ENCODE data around the gene HELZ. TPM values are rescaled to one million over a fixed set of nuclear protein-coding genes. Genes with fewer than 3 reads are reported as not detected.

HELZ gene
- total and polyA plus RNA-seq, 2 experiments from 2014 or later: 32.7 to 77.2 TPM

DNA sequence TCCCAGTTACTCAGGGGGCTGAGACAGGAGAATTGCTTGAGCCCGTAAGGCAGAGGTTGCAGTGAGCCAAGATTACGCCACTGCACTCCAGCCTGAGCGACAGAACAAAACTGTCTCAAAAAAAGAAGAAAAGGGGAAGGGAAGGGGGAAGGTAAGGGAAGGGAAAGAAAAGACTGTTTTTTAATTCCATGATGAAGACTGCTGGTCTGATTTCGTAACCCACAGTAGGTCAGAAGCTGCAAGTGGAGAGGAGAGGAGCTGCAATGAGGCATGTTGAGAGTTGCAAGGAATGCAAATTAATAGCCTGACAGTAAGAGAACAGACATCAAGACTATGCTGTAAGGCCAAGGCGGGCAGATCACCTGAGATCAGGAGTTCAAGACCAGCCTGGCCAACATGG lies 33.3 kb downstream of the HELZ start:
- Histone ChIP-seq H3K36me3 (replicated peaks; ENCODE audit: insufficient read depth, low read depth) (no peaks in the 10 kb centered on the region), H4K20me1 (ENCODE audit: insufficient read depth, poor library complexity, severe bottlenecking) (no peaks in the 10 kb centered on the region), H3K9me3 (ENCODE audit: low read depth) (no peaks in the 10 kb centered on the region), H3K27me3 (no peaks in the 10 kb centered on the region), H2AFZ (no peak overlapping the region), H3K4me1 (ENCODE audit: insufficient read depth) (peaks cover 6% of the 10 kb centered on the region), H3K27ac (peak overlapping the region; percentile 10), H3K4me3 (no peak overlapping the region), H3K79me2 (peaks cover 54% of the 10 kb centered on the region), H3K9me2 (replicated peaks; ENCODE audit: insufficient read depth) (no peaks in the 10 kb centered on the region), H3K4me2 (no peak overlapping the region)
- WGBS (ENCODE audit: low lambda C conversion rate, missing lambda C conversion rate): 89% methylated on average over 5 of the region's 5 CpGs
- TF ChIP-seq, protein P1, sequence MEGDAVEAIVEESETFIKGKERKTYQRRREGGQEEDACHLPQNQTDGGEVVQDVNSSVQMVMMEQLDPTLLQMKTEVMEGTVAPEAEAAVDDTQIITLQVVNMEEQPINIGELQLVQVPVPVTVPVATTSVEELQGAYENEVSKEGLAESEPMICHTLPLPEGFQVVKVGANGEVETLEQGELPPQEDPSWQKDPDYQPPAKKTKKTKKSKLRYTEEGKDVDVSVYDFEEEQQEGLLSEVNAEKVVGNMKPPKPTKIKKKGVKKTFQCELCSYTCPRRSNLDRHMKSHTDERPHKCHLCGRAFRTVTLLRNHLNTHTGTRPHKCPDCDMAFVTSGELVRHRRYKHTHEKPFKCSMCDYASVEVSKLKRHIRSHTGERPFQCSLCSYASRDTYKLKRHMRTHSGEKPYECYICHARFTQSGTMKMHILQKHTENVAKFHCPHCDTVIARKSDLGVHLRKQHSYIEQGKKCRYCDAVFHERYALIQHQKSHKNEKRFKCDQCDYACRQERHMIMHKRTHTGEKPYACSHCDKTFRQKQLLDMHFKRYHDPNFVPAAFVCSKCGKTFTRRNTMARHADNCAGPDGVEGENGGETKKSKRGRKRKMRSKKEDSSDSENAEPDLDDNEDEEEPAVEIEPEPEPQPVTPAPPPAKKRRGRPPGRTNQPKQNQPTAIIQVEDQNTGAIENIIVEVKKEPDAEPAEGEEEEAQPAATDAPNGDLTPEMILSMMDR (IDR thresholded peaks at IDR 0.05; ENCODE audit: poor library complexity): no peak
- TF ChIP-seq EZH2 (IDR thresholded peaks at IDR 0.05; ENCODE audit: borderline replicate concordance) (no peak), EZH2phosphoT487 (IDR thresholded peaks at IDR 0.05; ENCODE audit: low read depth, severe bottlenecking, unreplicated experiment) (no peak)
- no peak for DNase-seq (ENCODE audit: low spot score)

- no peak overlapping the region for H3K27ac ChIP-seq
- no peaks in the 10 kb centered on the region for H3K27me3 ChIP-seq
- no peak for DNase-seq (ENCODE audit: low spot score)
- H3K79me2 ChIP-seq: peaks cover 55% of the 10 kb centered on the region
- H3K9me3 ChIP-seq (ENCODE audit: low read depth): no peaks in the 10 kb centered on the region
- H3K4me3 ChIP-seq: no peak overlapping the region
- no peaks in the 10 kb centered on the region for H3K9me2 ChIP-seq (replicated peaks; ENCODE audit: insufficient read depth)
- no peaks in the 10 kb centered on the region for H3K36me3 ChIP-seq (replicated peaks; ENCODE audit: insufficient read depth, low read depth)
- TF ChIP-seq, protein P1 (IDR thresholded peaks at IDR 0.05; ENCODE audit: poor library complexity): no peak
- no peak for TF ChIP-seq EZH2phosphoT487 (IDR thresholded peaks at IDR 0.05; ENCODE audit: low read depth, severe bottlenecking, unreplicated experiment)
- TF ChIP-seq EZH2 (IDR thresholded peaks at IDR 0.05; ENCODE audit: borderline replicate concordance): no peak
- H4K20me1 ChIP-seq (ENCODE audit: insufficient read depth, poor library complexity, severe bottlenecking): peaks cover 4% of the 10 kb centered on the region
- no peak overlapping the region for H3K4me2 ChIP-seq
- no peak overlapping the region for H2AFZ ChIP-seq
- H3K4me1 ChIP-seq (ENCODE audit: insufficient read depth): peaks cover 6% of the 10 kb centered on the region
- WGBS (ENCODE audit: low lambda C conversion rate, missing lambda C conversion rate): 97% methylated on average over 2 of the region's 2 CpGs
Observed at GRCh38 chr17:67210915-67211314, 34.1 kb downstream of the HELZ start.

DNA sequence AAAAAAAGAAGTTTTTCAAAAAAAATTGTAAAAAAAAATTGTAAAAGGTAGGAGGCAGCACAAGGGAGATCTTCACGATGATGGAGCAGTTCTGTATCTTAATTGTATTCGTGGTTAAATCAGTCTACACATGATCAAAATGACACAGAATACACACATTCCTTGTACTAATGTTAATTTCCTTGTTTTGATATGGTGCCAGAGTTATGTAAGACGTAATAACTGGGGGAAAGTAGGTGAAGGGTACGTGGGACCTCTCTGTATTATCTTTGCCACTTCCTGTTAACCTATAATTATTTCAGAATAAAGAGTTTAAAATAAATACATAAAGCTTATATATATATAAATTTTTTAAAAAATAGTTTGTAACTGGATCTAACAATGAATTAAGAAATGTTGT lies 36.8 kb downstream of the HELZ start:
- Histone ChIP-seq H3K9me3 (ENCODE audit: low read depth) (no peaks in the 10 kb centered on the region), H3K36me3 (replicated peaks; ENCODE audit: insufficient read depth, low read depth) (no peaks in the 10 kb centered on the region), H3K4me2 (no peak overlapping the region), H3K4me1 (ENCODE audit: insufficient read depth) (peaks cover 4% of the 10 kb centered on the region), H3K27ac (no peak overlapping the region), H3K4me3 (no peak overlapping the region), H2AFZ (no peak overlapping the region), H3K79me2 (peaks cover 65% of the 10 kb centered on the region), H3K9me2 (replicated peaks; ENCODE audit: insufficient read depth) (no peaks in the 10 kb centered on the region), H3K27me3 (no peaks in the 10 kb centered on the region), H4K20me1 (ENCODE audit: insufficient read depth, poor library complexity, severe bottlenecking) (peaks cover 11% of the 10 kb centered on the region)
- 97% methylated on average over 4 of the region's 4 CpGs for WGBS (ENCODE audit: low lambda C conversion rate, missing lambda C conversion rate)
- no peak for DNase-seq (ENCODE audit: low spot score)
- no peak for TF ChIP-seq EZH2phosphoT487 (IDR thresholded peaks at IDR 0.05; ENCODE audit: low read depth, severe bottlenecking, unreplicated experiment)
- TF ChIP-seq EZH2 (IDR thresholded peaks at IDR 0.05; ENCODE audit: borderline replicate concordance): no peak
- TF ChIP-seq, protein P1 (IDR thresholded peaks at IDR 0.05; ENCODE audit: poor library complexity): no peak

DNA sequence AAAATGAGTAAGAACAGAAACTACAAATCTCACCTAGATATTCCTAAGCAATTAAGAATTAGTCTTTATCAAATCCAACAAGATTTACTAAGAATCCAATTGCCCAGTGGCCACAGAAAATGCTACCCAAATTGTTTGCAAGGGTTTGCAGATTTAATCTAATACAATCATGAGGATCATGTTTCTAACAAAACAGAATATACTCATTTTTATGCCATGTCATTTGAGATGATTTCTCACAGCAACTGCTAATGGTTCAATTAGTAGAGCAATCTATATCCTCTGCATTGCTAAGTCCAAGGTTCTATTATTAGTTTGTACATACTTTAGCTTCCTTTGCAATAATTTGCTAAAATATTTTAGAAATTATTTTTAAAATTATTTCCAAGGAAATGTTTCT lies 41.2 kb downstream of the HELZ start:
- Histone ChIP-seq H3K4me3 (no peak overlapping the region), H3K27me3 (no peaks in the 10 kb centered on the region), H3K27ac (no peak overlapping the region), H3K9me3 (ENCODE audit: low read depth) (no peaks in the 10 kb centered on the region), H4K20me1 (ENCODE audit: insufficient read depth, poor library complexity, severe bottlenecking) (peaks cover 11% of the 10 kb centered on the region), H3K4me1 (ENCODE audit: insufficient read depth) (no peaks in the 10 kb centered on the region), H3K4me2 (no peak overlapping the region), H3K9me2 (replicated peaks; ENCODE audit: insufficient read depth) (no peaks in the 10 kb centered on the region), H3K79me2 (peaks cover 60% of the 10 kb centered on the region), H3K36me3 (replicated peaks; ENCODE audit: insufficient read depth, low read depth) (no peaks in the 10 kb centered on the region), H2AFZ (no peak overlapping the region)
- DNase-seq (ENCODE audit: low spot score): no peak
- TF ChIP-seq EZH2phosphoT487 (IDR thresholded peaks at IDR 0.05; ENCODE audit: low read depth, severe bottlenecking, unreplicated experiment): no peak
- TF ChIP-seq, protein P1 (IDR thresholded peaks at IDR 0.05; ENCODE audit: poor library complexity): no peak
- no peak for TF ChIP-seq EZH2 (IDR thresholded peaks at IDR 0.05; ENCODE audit: borderline replicate concordance)
